Posterior vena cava (tissue), 2 donors: ENCODE measurements around the gene PLPPR1. TPM values are rescaled to one million over a fixed set of nuclear protein-coding genes. Genes with fewer than 3 reads are reported as not detected.
"Not testable (repeated sequence)": the region's sequence is repeated elsewhere in the genome, so short reads cannot be mapped to it uniquely, and the experiment has no call there.

Experiments used
- DNase-seq: peaks from one replicate; pipeline ENCODE4 v3.0.0-alpha.2; 2020; ENCODE audit warnings: low spot score
- intact Hi-C, 2 donors: fragments of 100-400 bp; cut with DNase I; formaldehyde crosslinking; loops; one replicate each; pipeline versions ENCODE4 v1.14.1 to v1.14.2; 2022 to 2023
- total RNA-seq, 2 donors: library from RNA; stranded (reverse); fragmentation: NEBNext Ultra II Directional; extraction: Animal tissue kit (Norgen Biotek cat#: 25700); gene quantifications; one replicate each; pipeline ENCODE4 v1.2.1, GENCODE V29; 2021
- donor health status: DM: yes; HTN: yes; CAD: no.
- donor health status: DM: yes; HTN: yes; CAD: no.

The PLPPR1 gene
- total RNA-seq, 2 donors from 2014 or later: not detected

GRCh38 chr9:101038488-101038887 lies 10.0 kb downstream of the PLPPR1 start:
- DNase-seq: no peak
- intact Hi-C loops: no loop called here

- intact Hi-C loops, DNase-seq: not testable (repeated sequence)
Observed at GRCh38 chr9:101039581-101039980, 11.1 kb downstream of the PLPPR1 start.

GRCh38 chr9:101047848-101048397 lies 19.4 kb downstream of the PLPPR1 start:
- DNase-seq: no peak
- intact Hi-C loops: no loop called here

- no peak for DNase-seq
- intact Hi-C loops: no loop called here
Observed at GRCh38 chr9:101050650-101051049, 22.1 kb downstream of the PLPPR1 start.

GRCh38 chr9:101054657-101055056 lies 26.1 kb downstream of the PLPPR1 start:
- intact Hi-C loops: no loop called here

GRCh38 chr9:101055516-101055915 lies 27.0 kb downstream of the PLPPR1 start:
- intact Hi-C loops: no loop called here
- no peak for DNase-seq

More at GRCh38 chr9:101054657-101055056, 26.1 kb downstream of the PLPPR1 start:
- no peak for DNase-seq

- intact Hi-C loops: no loop called here
- DNase-seq: no peak
Observed at GRCh38 chr9:101062686-101063085, 34.2 kb downstream of the PLPPR1 start.

GRCh38 chr9:101063192-101063591 lies 34.7 kb downstream of the PLPPR1 start:
- intact Hi-C loops: no loop called here
- no peak for DNase-seq

- intact Hi-C loops: no loop called here
Observed at GRCh38 chr9:101064206-101064605, 35.7 kb downstream of the PLPPR1 start.

GRCh38 chr9:101065930-101066329 lies 37.4 kb downstream of the PLPPR1 start:
- intact Hi-C loops: no loop called here

More at GRCh38 chr9:101064206-101064605, 35.7 kb downstream of the PLPPR1 start:
- no peak for DNase-seq

GRCh38 chr9:101068696-101069095 lies 40.2 kb downstream of the PLPPR1 start:
- no peak for DNase-seq
- intact Hi-C loops: no loop called here

More at GRCh38 chr9:101065930-101066329, 37.4 kb downstream of the PLPPR1 start:
- no peak for DNase-seq

GRCh38 chr9:101072259-101072658 lies 43.7 kb downstream of the PLPPR1 start:
- intact Hi-C loops: no loop called here

GRCh38 chr9:101073122-101073521 lies 44.6 kb downstream of the PLPPR1 start:
- intact Hi-C loops: no loop called here
- no peak for DNase-seq

More at GRCh38 chr9:101072259-101072658, 43.7 kb downstream of the PLPPR1 start:
- DNase-seq: no peak

GRCh38 chr9:101081641-101082040 lies 53.1 kb downstream of the PLPPR1 start:
- DNase-seq: no peak
- intact Hi-C loops: no loop called here

GRCh38 chr9:101083448-101084202 lies 55.1 kb downstream of the PLPPR1 start:
- DNase-seq: no peak
- intact Hi-C loops: no loop called here

- intact Hi-C loops: no loop called here
- DNase-seq: no peak
Observed at GRCh38 chr9:101087426-101087825, 58.9 kb downstream of the PLPPR1 start.

- intact Hi-C loops: no loop called here
- no peak for DNase-seq
Observed at GRCh38 chr9:101092922-101093321, 64.4 kb downstream of the PLPPR1 start.

- DNase-seq: no peak
Observed at GRCh38 chr9:101093620-101094019, 65.1 kb downstream of the PLPPR1 start.

GRCh38 chr9:101094686-101095085 lies 66.2 kb downstream of the PLPPR1 start:
- intact Hi-C loops: no loop called here

More at GRCh38 chr9:101093620-101094019, 65.1 kb downstream of the PLPPR1 start:
- intact Hi-C loops: no loop called here

GRCh38 chr9:101097210-101097609 lies 68.7 kb downstream of the PLPPR1 start:
- intact Hi-C loops: no loop called here
- DNase-seq: no peak

More at GRCh38 chr9:101094686-101095085, 66.2 kb downstream of the PLPPR1 start:
- DNase-seq: no peak

- intact Hi-C loops: no loop called here
- DNase-seq: no peak
Observed at GRCh38 chr9:101098392-101098791, 69.9 kb downstream of the PLPPR1 start.
